ENCODE measurements around the gene NUP93. TPM values are rescaled to one million over a fixed set of nuclear protein-coding genes. Genes with fewer than 3 reads are reported as not detected.

NUP93 gene
- polyA plus RNA-seq, 1 experiment, result 61.2 TPM

DNA sequence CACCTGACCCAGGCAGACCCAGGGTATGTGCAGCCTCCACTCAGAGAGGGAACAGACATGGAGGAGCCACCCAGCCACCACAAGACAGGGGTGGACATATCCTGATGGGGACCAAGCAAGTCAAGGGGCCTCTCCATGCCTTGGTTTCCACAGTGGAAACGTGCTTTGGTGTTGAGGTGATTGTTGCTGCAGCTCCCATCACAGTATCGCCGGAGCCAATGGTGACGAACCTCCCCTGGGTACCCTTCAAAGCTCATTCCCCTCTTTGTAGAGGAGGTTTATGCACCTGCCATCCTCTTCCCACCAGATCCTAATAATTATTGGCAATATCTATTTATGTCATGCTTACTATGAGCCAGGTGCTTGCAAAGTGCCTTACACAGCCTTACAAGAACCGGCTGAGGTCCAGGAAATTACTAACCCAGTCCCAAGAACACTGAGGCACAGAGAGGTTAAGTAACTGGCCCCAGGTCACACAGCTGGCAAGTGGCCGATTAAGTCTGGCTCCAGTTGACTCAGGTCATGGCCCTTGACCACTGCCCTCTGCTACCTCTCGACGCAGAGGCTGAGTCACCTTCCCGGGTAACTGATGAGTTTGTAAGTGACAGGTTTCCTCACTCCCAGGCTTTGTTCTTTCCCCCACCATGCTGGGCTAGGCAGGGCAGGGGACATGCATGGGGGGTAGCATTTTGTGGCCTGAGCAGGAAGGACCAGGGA lies 155.7 kb downstream of the NUP93 start:
- Histone ChIP-seq H3K27me3 (ENCODE audit: control insufficient read depth, insufficient read depth, low read length) (no peaks in the 10 kb centered on the region), H3K4me3 (ENCODE audit: low read depth, low read length) (no peak overlapping the region), H3K36me3 (ENCODE audit: control insufficient read depth, insufficient read depth, low read length) (no peaks in the 10 kb centered on the region)
- CTCF ChIA-PET, result interaction anchor here (1.4 kb wide), 1 partner anchor 24 kb away, joined by 4 read pairs; no protein-coding TSS in a partner anchor
- POLR2A ChIA-PET, result no interaction called here
- TF ChIP-seq, protein P1, sequence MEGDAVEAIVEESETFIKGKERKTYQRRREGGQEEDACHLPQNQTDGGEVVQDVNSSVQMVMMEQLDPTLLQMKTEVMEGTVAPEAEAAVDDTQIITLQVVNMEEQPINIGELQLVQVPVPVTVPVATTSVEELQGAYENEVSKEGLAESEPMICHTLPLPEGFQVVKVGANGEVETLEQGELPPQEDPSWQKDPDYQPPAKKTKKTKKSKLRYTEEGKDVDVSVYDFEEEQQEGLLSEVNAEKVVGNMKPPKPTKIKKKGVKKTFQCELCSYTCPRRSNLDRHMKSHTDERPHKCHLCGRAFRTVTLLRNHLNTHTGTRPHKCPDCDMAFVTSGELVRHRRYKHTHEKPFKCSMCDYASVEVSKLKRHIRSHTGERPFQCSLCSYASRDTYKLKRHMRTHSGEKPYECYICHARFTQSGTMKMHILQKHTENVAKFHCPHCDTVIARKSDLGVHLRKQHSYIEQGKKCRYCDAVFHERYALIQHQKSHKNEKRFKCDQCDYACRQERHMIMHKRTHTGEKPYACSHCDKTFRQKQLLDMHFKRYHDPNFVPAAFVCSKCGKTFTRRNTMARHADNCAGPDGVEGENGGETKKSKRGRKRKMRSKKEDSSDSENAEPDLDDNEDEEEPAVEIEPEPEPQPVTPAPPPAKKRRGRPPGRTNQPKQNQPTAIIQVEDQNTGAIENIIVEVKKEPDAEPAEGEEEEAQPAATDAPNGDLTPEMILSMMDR (IDR thresholded peaks at IDR 0.05; ENCODE audit: insufficient read depth, low read depth, low read length), result no peak
- DNase-seq (ENCODE audit: low read depth), result no peak

DNA sequence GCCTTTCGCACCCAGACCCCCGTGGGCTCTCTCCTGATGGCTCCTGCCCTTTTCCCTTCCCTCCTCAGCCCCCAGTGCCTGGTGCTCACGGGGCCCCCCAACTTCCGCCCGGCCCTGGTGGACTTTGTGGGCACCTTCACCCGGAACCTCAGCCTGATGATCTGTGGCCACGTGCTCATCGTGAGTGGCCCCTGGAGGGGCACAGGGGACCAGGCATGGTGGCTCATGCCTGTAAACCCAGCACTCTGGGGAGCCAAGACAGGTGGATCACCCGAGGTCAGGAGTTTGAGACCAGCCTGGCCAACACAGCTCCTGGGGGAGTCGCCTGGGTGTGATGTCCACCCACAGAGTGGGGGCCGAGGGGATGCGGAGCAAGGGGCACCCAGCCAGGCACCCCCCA lies 156.4 kb downstream of the NUP93 start:
- no peak overlapping the region for H3K4me3 ChIP-seq (ENCODE audit: low read depth, low read length)
- TF ChIP-seq, protein P1 (IDR thresholded peaks at IDR 0.05; ENCODE audit: insufficient read depth, low read depth, low read length), result no peak
- POLR2A ChIA-PET, result no interaction called here
- no peak for DNase-seq (ENCODE audit: low read depth)
- H3K36me3 ChIP-seq (ENCODE audit: control insufficient read depth, insufficient read depth, low read length), result no peaks in the 10 kb centered on the region
- CTCF ChIA-PET, result no interaction called here
- H3K27me3 ChIP-seq (ENCODE audit: control insufficient read depth, insufficient read depth, low read length), result no peaks in the 10 kb centered on the region

DNA sequence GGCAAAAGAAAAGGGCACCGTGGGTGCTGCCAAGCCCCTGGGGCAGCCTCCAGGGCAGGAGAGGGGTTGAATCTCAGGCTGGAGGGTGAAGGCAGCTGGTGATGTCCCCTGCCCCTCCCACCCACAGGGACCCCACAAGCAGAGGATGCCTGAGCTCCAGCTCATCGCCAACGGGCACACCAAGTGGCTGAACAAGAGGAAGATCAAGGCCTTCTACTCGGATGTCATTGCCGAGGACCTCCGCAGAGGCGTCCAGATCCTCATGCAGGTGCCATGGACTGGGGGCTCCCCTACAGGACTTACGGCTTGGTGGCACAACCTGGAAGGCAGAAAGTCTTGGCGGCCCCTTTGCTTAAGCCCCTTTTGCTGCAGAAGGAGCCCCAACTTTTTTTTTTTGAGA lies 156.9 kb downstream of the NUP93 start:
- Histone ChIP-seq H3K4me3 (ENCODE audit: low read depth, low read length) (no peak overlapping the region), H3K36me3 (ENCODE audit: control insufficient read depth, insufficient read depth, low read length) (no peaks in the 10 kb centered on the region), H3K27me3 (ENCODE audit: control insufficient read depth, insufficient read depth, low read length) (no peaks in the 10 kb centered on the region)
- POLR2A ChIA-PET, result no interaction called here
- CTCF ChIA-PET, result no interaction called here
- DNase-seq (ENCODE audit: low read depth), result no peak
- TF ChIP-seq, protein P1 (IDR thresholded peaks at IDR 0.05; ENCODE audit: insufficient read depth, low read depth, low read length), result no peak

DNA sequence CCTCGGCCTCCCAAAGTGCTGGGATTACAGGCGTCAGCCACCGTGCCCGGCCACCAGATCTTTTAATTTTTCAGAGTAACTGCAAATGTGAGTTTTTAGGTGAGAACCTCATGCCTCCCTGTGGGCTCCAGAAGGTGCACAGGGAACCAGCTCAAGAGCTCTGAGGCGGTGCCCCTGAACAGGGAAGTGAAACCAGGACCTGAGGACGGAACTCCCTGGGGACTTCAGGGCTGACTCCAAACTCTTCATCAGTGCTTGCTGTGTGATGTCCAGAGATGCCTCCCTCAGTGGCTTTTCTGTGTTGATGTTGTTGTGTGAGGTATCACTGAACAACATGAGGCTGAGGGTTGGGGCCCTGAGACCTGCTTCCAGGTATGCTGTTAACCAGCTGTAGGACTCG lies 158.9 kb downstream of the NUP93 start:
- TF ChIP-seq, protein P1 (IDR thresholded peaks at IDR 0.05; ENCODE audit: insufficient read depth, low read depth, low read length), result no peak
- H3K27me3 ChIP-seq (ENCODE audit: control insufficient read depth, insufficient read depth, low read length), result no peaks in the 10 kb centered on the region
- ChIA-PET POLR2A (no interaction called here), CTCF (interaction anchor here (1.1 kb wide), 1 partner anchor 20 kb away, joined by 5 read pairs; no protein-coding TSS in a partner anchor)
- DNase-seq (ENCODE audit: low read depth), result no peak
- no peaks in the 10 kb centered on the region for H3K36me3 ChIP-seq (ENCODE audit: control insufficient read depth, insufficient read depth, low read length)
- no peak overlapping the region for H3K4me3 ChIP-seq (ENCODE audit: low read depth, low read length)

DNA sequence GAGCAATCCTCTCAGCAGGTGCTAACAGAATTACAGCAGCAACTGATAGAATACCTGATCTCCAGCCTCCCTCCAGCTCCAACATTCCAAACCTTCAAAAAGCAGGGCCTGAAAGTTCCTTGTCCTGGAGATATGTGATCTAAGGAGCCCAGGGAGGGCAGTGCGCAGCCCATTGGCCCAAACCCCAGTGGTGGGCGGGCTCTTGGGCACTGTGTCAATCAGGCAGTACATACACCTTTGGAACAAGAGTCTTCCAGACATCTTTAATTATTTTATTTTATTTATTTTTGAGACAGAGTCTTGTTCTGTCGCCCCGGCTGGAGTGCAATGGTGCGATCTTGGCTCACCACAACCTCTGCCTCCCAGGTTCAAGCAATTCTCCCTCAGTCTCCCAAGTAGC lies 159.3 kb downstream of the NUP93 start:
- ChIA-PET CTCF (interaction anchor here (1.1 kb wide), 1 partner anchor 21 kb away, joined by 5 read pairs; no protein-coding TSS in a partner anchor), POLR2A (no interaction called here)
- Histone ChIP-seq H3K27me3 (ENCODE audit: control insufficient read depth, insufficient read depth, low read length) (no peaks in the 10 kb centered on the region), H3K36me3 (ENCODE audit: control insufficient read depth, insufficient read depth, low read length) (no peaks in the 10 kb centered on the region), H3K4me3 (ENCODE audit: low read depth, low read length) (no peak overlapping the region)
- TF ChIP-seq, protein P1 (IDR thresholded peaks at IDR 0.05; ENCODE audit: insufficient read depth, low read depth, low read length), result no peak
- DNase-seq (ENCODE audit: low read depth), result no peak

All from BJ (cell line).